BLaER1 treated with 17β-estradiol and CSF1 and Interleukin-3, amounts not matched to agents 10 nM and 100 nM (cell line): ENCODE results near the gene CIDEA.

ENCODE experiments used
- H3K27ac ChIP-seq, 11 experiments: shearing (Covaris generic); formaldehyde crosslinking; 2 replicates each; pipeline ENCODE4 v1.8.1; 2022
- H3K27me3 ChIP-seq, 11 experiments: shearing (Covaris generic); formaldehyde crosslinking; 2 replicates each; pipeline ENCODE4 v1.8.1; 2022
- H3K36me3 ChIP-seq, 11 experiments: shearing (Covaris generic); formaldehyde crosslinking; 2 replicates each; pipeline ENCODE4 v1.8.1; 2022
- H3K4me1 ChIP-seq, 10 experiments: shearing (Covaris generic); formaldehyde crosslinking; 2 replicates each; pipeline ENCODE4 v1.8.1; 2022
- H3K4me2 ChIP-seq, 11 experiments: shearing (Covaris generic); formaldehyde crosslinking; 2 replicates each; pipeline ENCODE4 v1.8.1; 2022
- H3K4me3 ChIP-seq, 10 experiments: shearing (Covaris generic); formaldehyde crosslinking; 2 replicates each; pipeline ENCODE4 v1.8.1; 2022
- H3K9ac ChIP-seq, 11 experiments: shearing (Covaris generic); formaldehyde crosslinking; 2 replicates each; pipeline ENCODE4 v1.8.1; 2022
- H3K9me3 ChIP-seq, 11 experiments: shearing (Covaris generic); formaldehyde crosslinking; replicated peaks in 1 of 11; 2 replicates each; pipeline ENCODE4 v1.8.1; 2022
- H4K20me1 ChIP-seq, 11 experiments: shearing (Covaris generic); formaldehyde crosslinking; 2 replicates each; pipeline ENCODE4 v1.8.1; 2022
- Cebpa-rat ChIP-seq, 11 experiments: shearing (Covaris generic); IDR thresholded peaks; 2 replicates each; pipeline ENCODE4 v1.8.1; 2022

The CIDEA gene

GRCh38 chr18:12293831-12294230 is 39.7 kb downstream of the CIDEA start:
- Histone ChIP-seq H3K9ac (no peak overlapping the region), H3K4me3 (no peak overlapping the region), H3K9me3 (peaks cover 0 to 13% (median 9%) of the 10 kb centered on the region in 11 experiments; a peak in 13 of 22 replicates), H3K27me3 (no peaks in the 10 kb centered on the region), H3K4me2 (no peak overlapping the region), H3K4me1 (peaks cover 0 to 19% (median 13%) of the 10 kb centered on the region in 10 experiments; a peak in 13 of 20 replicates), H3K36me3 (no peaks in the 10 kb centered on the region), H4K20me1 (no peaks in the 10 kb centered on the region), H3K27ac (no peak overlapping the region)
- no peak for TF ChIP-seq Cebpa-rat (IDR thresholded peaks at IDR 0.05)

GRCh38 chr18:12295389-12296086 is 41.4 kb downstream of the CIDEA start:
- Histone ChIP-seq H4K20me1 (no peaks in the 10 kb centered on the region), H3K9ac (no peak overlapping the region), H3K36me3 (no peaks in the 10 kb centered on the region), H3K9me3 (peaks cover 0 to 13% (median 9%) of the 10 kb centered on the region in 11 experiments; a peak in 13 of 22 replicates), H3K27ac (no peak overlapping the region), H3K4me3 (no peak overlapping the region), H3K27me3 (no peaks in the 10 kb centered on the region), H3K4me1 (peaks cover 0 to 13% (median 12%) of the 10 kb centered on the region in 10 experiments; a peak in 12 of 20 replicates), H3K4me2 (no peak overlapping the region)
- no peak for TF ChIP-seq Cebpa-rat (IDR thresholded peaks at IDR 0.05)

GRCh38 chr18:12296087-12296403 is 41.9 kb downstream of the CIDEA start:
- H3K36me3 ChIP-seq = no peaks in the 10 kb centered on the region
- H4K20me1 ChIP-seq = no peaks in the 10 kb centered on the region
- H3K27me3 ChIP-seq = no peaks in the 10 kb centered on the region
- peaks cover 0 to 13% (median 9%) of the 10 kb centered on the region in 11 experiments; a peak in 13 of 22 replicates for H3K9me3 ChIP-seq
- no peak overlapping the region for H3K9ac ChIP-seq
- H3K27ac ChIP-seq = no peak overlapping the region
- TF ChIP-seq Cebpa-rat (IDR thresholded peaks at IDR 0.05) = no peak
- no peak overlapping the region for H3K4me2 ChIP-seq
- H3K4me3 ChIP-seq = no peak overlapping the region
- peaks cover 0 to 15% (median 11%) of the 10 kb centered on the region in 10 experiments; a peak in 12 of 20 replicates for H3K4me1 ChIP-seq

- no peaks in the 10 kb centered on the region for H4K20me1 ChIP-seq
- H3K9me3 ChIP-seq = peaks cover 0 to 13% (median 9%) of the 10 kb centered on the region in 11 experiments; a peak in 13 of 22 replicates
- H3K4me2 ChIP-seq = no peak overlapping the region
- H3K9ac ChIP-seq = no peak overlapping the region
- H3K27me3 ChIP-seq = no peaks in the 10 kb centered on the region
- no peak overlapping the region for H3K27ac ChIP-seq
- no peak for TF ChIP-seq Cebpa-rat (IDR thresholded peaks at IDR 0.05)
- H3K36me3 ChIP-seq = no peaks in the 10 kb centered on the region
- H3K4me3 ChIP-seq = no peak overlapping the region
- peaks cover 0 to 15% (median 7%) of the 10 kb centered on the region in 10 experiments; a peak in 12 of 20 replicates for H3K4me1 ChIP-seq
Observed at GRCh38 chr18:12296457-12296856, 42.3 kb downstream of the CIDEA start.

- H3K27ac ChIP-seq = no peak overlapping the region
- H3K9ac ChIP-seq = no peak overlapping the region
- no peaks in the 10 kb centered on the region for H3K27me3 ChIP-seq
- peaks cover 0 to 7% (median 0%) of the 10 kb centered on the region in 10 experiments; a peak in 2 of 20 replicates for H3K4me1 ChIP-seq
- H4K20me1 ChIP-seq = no peaks in the 10 kb centered on the region
- peaks cover 0 to 13% (median 9%) of the 10 kb centered on the region in 11 experiments; a peak in 13 of 22 replicates for H3K9me3 ChIP-seq
- H3K4me2 ChIP-seq = no peak overlapping the region
- H3K4me3 ChIP-seq = no peak overlapping the region
- TF ChIP-seq Cebpa-rat (IDR thresholded peaks at IDR 0.05) = no peak
- no peaks in the 10 kb centered on the region for H3K36me3 ChIP-seq
Observed at GRCh38 chr18:12299862-12300261, 45.7 kb downstream of the CIDEA start.

- no peak for TF ChIP-seq Cebpa-rat (IDR thresholded peaks at IDR 0.05)
- Histone ChIP-seq H3K9me3 (peaks cover 0 to 13% (median 9%) of the 10 kb centered on the region in 11 experiments; a peak in 13 of 22 replicates), H4K20me1 (no peaks in the 10 kb centered on the region), H3K4me1 (peaks cover 6 to 13% (median 9%) of the 10 kb centered on the region in 10 experiments), H3K36me3 (no peaks in the 10 kb centered on the region), H3K9ac (no peak overlapping the region), H3K4me3 (no peak overlapping the region), H3K27ac (no peak overlapping the region), H3K27me3 (no peaks in the 10 kb centered on the region), H3K4me2 (no peak overlapping the region; a peak in 2 of 22 replicates)
Observed at GRCh38 chr18:12301263-12302005, 47.3 kb downstream of the CIDEA start.

GRCh38 chr18:12302391-12303147 is 48.4 kb downstream of the CIDEA start:
- Histone ChIP-seq H3K4me2 (no peak overlapping the region), H3K27ac (no peak overlapping the region), H3K4me3 (no peak overlapping the region), H4K20me1 (no peaks in the 10 kb centered on the region), H3K36me3 (no peaks in the 10 kb centered on the region), H3K4me1 (peaks cover 15 to 22% (median 17%) of the 10 kb centered on the region in 10 experiments), H3K27me3 (no peaks in the 10 kb centered on the region), H3K9me3 (peaks cover 0 to 10% (median 9%) of the 10 kb centered on the region in 11 experiments; a peak in 13 of 22 replicates), H3K9ac (no peak overlapping the region)
- TF ChIP-seq Cebpa-rat (IDR thresholded peaks at IDR 0.05) = no peak

GRCh38 chr18:12304351-12305210 is 50.4 kb downstream of the CIDEA start:
- H3K9me3 ChIP-seq = no peaks in the 10 kb centered on the region; a peak in 1 of 22 replicates
- peaks cover under 1 to 5% (median 3%) of the 10 kb centered on the region in 11 experiments; a peak in 18 of 22 replicates for H3K36me3 ChIP-seq
- no peak overlapping the region for H3K4me2 ChIP-seq
- no peaks in the 10 kb centered on the region for H3K27me3 ChIP-seq
- H4K20me1 ChIP-seq = peaks cover 4 to 15% (median 9%) of the 10 kb centered on the region in 11 experiments; a peak in 17 of 22 replicates
- peaks cover 17 to 27% (median 20%) of the 10 kb centered on the region in 10 experiments for H3K4me1 ChIP-seq
- H3K27ac ChIP-seq = no peak overlapping the region
- H3K4me3 ChIP-seq = no peak overlapping the region
- no peak overlapping the region for H3K9ac ChIP-seq
- TF ChIP-seq Cebpa-rat (IDR thresholded peaks at IDR 0.05) = no peak
